ENCODE data around the gene SKIC3. TPM values are rescaled to one million over a fixed set of nuclear protein-coding genes. Genes with fewer than 3 reads are reported as not detected.

Gene SKIC3
- total RNA-seq, 1 experiment from 2014 or later: 69.0 TPM

- TF ChIP-seq STAT6 (CRISPR knock-in tag; conservative IDR thresholded peaks at IDR 0.05; ENCODE audit: low read depth) (no peak), RORB (CRISPR knock-in tag; IDR thresholded peaks at IDR 0.05) (no peak), CDX4 (CRISPR knock-in tag; IDR thresholded peaks at IDR 0.05; ENCODE audit: borderline replicate concordance) (no peak), ERG (CRISPR knock-in tag; IDR thresholded peaks at IDR 0.05) (no peak), OVOL2 (CRISPR knock-in tag; IDR thresholded peaks at IDR 0.05; ENCODE audit: borderline replicate concordance) (no peak), JUN (CRISPR knock-in tag; IDR thresholded peaks at IDR 0.05) (no peak), ZNF232 (CRISPR knock-in tag; IDR thresholded peaks at IDR 0.05) (no peak), RELA (CRISPR knock-in tag; IDR thresholded peaks at IDR 0.05; ENCODE audit: borderline replicate concordance) (no peak), ARID4B (CRISPR knock-in tag; IDR thresholded peaks at IDR 0.05; ENCODE audit: borderline replicate concordance) (no peak), PREB (CRISPR knock-in tag; IDR thresholded peaks at IDR 0.05; ENCODE audit: borderline replicate concordance) (no peak), AR (CRISPR knock-in tag; IDR thresholded peaks at IDR 0.05) (no peak), FOXP4 (CRISPR knock-in tag; IDR thresholded peaks at IDR 0.05) (no peak), JAZF1 (CRISPR knock-in tag; IDR thresholded peaks at IDR 0.05) (no peak), AFF4 (CRISPR knock-in tag; IDR thresholded peaks at IDR 0.05; ENCODE audit: borderline replicate concordance) (no peak)
- H3K4me1 Mint-ChIP-seq: peaks cover 9% of the 10 kb centered on the region
- CTCF ChIA-PET: no interaction called here
- H3K9me3 Mint-ChIP-seq: no peaks in the 10 kb centered on the region
- H3K27ac Mint-ChIP-seq: no peak overlapping the region
- ATAC-seq: no peak
- DNase-seq (ENCODE audit: low spot score): no peak
- no peaks in the 10 kb centered on the region for H3K27me3 Mint-ChIP-seq (ENCODE audit: low read depth)
- H3K36me3 Mint-ChIP-seq: peaks cover 40% of the 10 kb centered on the region
- H3K4me3 Mint-ChIP-seq: no peak overlapping the region
- POLR2A ChIA-PET: no interaction called here
Observed at GRCh38 chr5:95526871-95527270, 27.9 kb downstream of the SKIC3 start.
